ENCODE measurements around the gene KDM5B.

GRCh38 chr1:202798792-202799331 is 9.4 kb downstream of the KDM5B start:
- TF ChIP-seq CTCF (conservative IDR thresholded peaks at IDR 0.05) (no peak), ZFX (IDR thresholded peaks at IDR 0.05) (no peak)
